Neuron (in vitro differentiated cells): ENCODE results near the gene CDH13.

Experiments
- H2AFZ ChIP-seq: one replicate; pipeline ENCODE4 v1.6.1; 2013; ENCODE audit warnings: low read depth, mild to moderate bottlenecking, inconsistent platforms, low read length, moderate library complexity
- H3K27me3 ChIP-seq: one replicate; pipeline ENCODE4 v1.6.1; 2013; ENCODE audit warnings: low read length; ENCODE audit not compliant: insufficient read depth
- H3K36me3 ChIP-seq: one replicate; pipeline ENCODE4 v1.6.1; 2013; ENCODE audit warnings: low read length; ENCODE audit not compliant: insufficient read depth
- H3K4me1 ChIP-seq: one replicate; pipeline ENCODE4 v1.6.1; 2013; ENCODE audit warnings: low read length; ENCODE audit not compliant: insufficient read depth
- H3K4me3 ChIP-seq: 2 replicates; pipeline ENCODE4 v1.5.1; 2013; ENCODE audit warnings: mild to moderate bottlenecking, low read length, moderate library complexity
- H3K9me3 ChIP-seq: one replicate; pipeline ENCODE4 v1.6.1; 2013; ENCODE audit warnings: low read length

CDH13 gene

DNA sequence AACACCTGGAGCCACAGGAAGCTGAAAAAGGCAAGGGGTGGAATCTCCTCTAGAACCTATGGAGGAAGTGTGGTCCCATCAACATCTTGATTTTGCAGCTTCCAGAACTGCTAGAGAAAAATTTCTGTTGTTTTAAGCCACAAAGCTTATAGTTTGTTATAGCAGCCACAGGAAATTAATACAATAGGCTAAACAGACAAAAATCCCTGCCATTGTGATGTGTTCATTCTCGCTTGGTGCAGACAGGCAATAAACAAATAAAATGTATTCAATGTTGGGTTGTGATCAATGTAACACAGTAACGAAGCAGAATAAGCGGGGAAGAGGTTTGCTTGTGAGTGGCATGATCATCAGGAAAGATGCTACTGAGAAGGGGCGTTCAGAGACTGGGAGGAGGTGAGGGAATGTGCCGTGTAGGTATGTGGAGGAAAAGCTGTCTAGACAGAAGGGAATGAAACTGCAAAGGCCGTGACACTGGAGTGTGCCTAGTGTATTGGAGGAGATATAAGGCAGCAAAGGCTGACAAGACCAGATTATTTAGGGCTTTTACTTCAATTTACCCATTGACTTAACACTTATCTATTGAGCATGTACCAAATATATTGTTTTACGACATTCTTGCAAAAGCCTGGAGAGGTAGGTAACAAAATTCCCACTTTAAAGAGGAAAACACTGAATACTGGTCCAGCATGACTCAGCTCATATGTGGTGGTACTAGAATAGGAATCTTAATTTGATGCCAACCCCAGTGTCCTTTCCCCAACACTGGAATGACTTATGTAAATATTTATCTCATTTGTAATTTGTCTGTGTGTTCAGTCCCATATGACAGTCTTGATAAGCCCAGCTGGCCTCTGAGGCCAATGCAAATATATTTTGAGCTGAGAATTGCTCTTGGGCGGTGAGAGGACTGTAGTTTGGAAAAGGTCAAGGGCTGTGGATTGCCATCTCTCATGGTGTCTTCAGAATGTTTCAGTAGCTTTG is 375.9 kb downstream of the CDH13 start:
- Histone ChIP-seq H3K9me3 (no peaks in the 10 kb centered on the region), H2AFZ (no peak overlapping the region), H3K4me3 (no peak overlapping the region), H3K4me1 (no peaks in the 10 kb centered on the region), H3K27me3 (no peaks in the 10 kb centered on the region), H3K36me3 (no peaks in the 10 kb centered on the region)

DNA sequence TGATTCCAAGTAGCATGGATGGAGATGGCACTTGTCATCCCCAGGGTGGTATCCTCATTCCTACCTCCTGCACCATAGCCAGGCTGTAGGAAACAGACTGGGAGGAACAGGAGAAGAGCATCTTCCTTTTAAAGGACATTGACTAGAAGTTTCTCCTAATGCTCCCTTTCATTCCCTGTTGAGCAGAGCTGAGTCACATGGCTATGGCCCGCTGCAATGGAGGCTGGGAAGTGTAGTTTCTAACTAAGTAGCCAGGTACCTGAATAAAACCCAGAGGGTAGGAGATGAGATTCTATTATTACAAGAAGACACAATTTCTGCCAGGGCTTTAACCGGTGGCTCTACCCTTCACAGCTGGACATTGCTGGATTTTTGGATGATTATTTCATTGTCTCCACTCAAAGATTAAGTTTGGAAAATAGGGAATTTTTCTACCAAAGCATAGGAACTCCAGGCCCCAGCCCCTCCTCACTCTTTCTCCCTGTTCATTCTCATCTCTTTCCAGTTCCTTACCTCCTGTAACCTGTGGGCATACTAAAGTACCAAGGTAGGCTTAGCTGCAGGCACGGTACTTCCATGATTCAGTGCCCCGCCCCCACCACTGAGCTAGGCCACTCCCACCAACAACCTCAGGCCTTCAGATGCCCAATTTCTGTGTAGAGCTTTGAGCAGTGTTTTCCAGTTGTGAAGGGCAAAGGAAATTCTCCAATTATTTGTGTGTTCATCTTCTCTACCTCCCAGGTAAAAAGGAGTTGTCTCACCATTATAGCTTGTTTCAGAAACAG is 378.3 kb downstream of the CDH13 start:
- Histone ChIP-seq H2AFZ (no peak overlapping the region), H3K4me1 (no peaks in the 10 kb centered on the region), H3K27me3 (no peaks in the 10 kb centered on the region), H3K36me3 (no peaks in the 10 kb centered on the region), H3K4me3 (no peak overlapping the region), H3K9me3 (no peaks in the 10 kb centered on the region)

DNA sequence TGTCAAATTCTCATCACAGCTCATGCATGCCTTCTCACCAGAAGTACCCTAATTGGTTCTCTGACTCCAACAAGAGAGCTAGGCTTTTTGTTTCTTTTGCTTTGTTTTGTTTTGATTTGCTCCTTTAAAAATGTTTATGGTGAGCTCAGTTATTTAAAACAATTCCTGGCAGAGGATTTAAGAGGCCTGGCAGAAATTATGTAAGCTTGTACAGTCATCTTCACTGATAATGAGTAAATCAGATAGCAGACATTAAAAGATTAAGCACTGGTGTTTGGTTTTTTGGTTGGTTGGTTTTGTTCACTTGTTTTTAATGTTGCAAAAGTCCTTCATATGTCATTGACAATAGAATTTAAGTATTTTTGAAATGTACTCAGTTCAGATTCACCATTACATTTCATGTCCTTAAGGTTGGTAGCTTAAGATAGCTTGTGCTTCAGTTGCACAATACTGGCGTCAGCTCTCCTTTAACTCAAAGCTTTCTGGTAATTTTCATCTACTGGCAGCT is 378.9 kb downstream of the CDH13 start:
- no peak overlapping the region for H2AFZ ChIP-seq
- no peaks in the 10 kb centered on the region for H3K36me3 ChIP-seq
- no peaks in the 10 kb centered on the region for H3K9me3 ChIP-seq
- no peak overlapping the region for H3K4me3 ChIP-seq
- H3K4me1 ChIP-seq: no peaks in the 10 kb centered on the region
- no peaks in the 10 kb centered on the region for H3K27me3 ChIP-seq

DNA sequence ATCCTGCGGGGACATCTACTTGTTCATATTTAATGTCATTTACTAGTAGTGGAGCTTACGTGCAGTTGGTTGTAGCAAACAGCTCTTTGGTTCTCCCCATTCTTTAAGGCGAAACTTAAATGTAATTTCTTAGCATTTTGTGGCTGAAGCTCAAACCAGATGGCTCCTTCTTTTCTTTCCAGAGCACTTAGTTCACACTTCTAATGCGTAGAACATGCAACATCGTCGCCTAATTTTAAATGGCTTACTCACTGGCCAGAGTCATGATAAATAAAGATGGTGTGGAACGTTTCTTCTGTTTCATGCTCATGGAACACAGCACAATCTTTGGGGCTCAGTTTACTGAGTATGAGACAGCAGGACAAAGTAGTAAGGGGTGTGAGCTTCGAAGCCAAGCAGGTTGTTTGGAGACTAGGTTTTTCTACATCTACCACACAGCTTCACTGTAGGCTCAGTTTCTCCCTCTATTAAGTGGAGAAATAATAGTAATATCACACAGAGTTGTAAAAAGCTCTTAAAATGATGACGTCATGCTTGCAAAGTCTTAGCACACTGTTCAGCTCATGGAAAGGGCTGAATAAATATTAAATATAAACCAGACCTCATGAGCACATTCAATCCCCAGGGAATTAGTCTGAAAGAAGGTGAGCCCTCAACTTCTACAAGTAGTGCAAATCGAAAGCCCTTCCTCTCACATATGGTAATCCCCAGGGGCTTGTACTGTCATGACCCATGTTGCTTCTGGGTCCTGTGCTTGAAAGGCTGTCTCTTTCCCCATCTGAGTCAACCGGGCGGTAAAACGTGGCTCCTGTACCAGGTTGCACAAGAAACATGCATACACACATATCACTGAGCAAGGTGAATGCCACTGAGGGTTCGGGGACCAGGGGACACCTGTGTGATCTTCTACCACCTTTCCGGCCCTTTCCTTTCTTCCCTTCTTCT is 384.3 kb downstream of the CDH13 start:
- H3K4me3 ChIP-seq: no peak overlapping the region
- H3K4me1 ChIP-seq: no peaks in the 10 kb centered on the region
- H3K9me3 ChIP-seq: no peaks in the 10 kb centered on the region
- no peaks in the 10 kb centered on the region for H3K27me3 ChIP-seq
- H3K36me3 ChIP-seq: no peaks in the 10 kb centered on the region
- H2AFZ ChIP-seq: no peak overlapping the region

DNA sequence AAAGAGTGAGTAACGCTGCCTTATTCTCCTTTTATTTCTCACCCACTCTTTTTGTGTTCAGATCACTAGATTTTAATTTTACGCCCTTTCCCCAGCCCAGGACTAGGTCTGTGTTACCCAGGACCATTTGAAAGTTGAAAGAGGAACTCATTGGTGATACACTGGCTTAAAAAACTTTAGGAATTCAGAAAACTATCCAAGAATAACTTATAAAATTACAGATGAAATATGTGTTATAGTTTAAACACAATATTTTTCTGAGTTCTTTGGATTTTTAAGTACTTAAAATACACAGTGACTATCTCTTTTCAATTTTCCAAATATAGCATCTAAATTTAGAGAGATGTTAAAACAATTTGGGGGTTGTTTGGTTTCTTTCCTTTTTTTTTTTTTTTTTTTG is 385.2 kb downstream of the CDH13 start:
- Histone ChIP-seq H3K4me1 (no peaks in the 10 kb centered on the region), H3K4me3 (no peak overlapping the region), H2AFZ (no peak overlapping the region), H3K36me3 (no peaks in the 10 kb centered on the region), H3K9me3 (no peaks in the 10 kb centered on the region), H3K27me3 (no peaks in the 10 kb centered on the region)

DNA sequence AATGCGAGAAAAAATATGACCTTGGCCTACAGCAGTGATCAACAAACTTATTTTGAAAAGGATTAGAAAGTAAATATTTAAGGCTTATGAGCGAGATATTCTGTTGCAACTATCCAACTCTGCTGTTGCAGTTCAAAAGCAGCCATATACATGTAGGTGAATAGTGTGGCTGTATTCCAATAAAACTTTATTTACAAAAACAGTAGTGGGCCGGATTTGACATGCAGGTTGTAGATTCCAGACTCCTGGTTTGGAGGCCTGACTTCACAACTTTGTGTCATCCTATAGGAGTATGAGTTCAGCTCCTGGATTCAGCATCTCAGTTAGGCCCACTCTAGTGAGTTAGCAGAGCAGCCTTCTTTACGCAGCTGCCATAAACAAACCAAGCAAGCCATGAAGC is 386.3 kb downstream of the CDH13 start:
- no peaks in the 10 kb centered on the region for H3K36me3 ChIP-seq
- no peaks in the 10 kb centered on the region for H3K27me3 ChIP-seq
- no peaks in the 10 kb centered on the region for H3K9me3 ChIP-seq
- H3K4me1 ChIP-seq: no peaks in the 10 kb centered on the region
- no peak overlapping the region for H3K4me3 ChIP-seq
- no peak overlapping the region for H2AFZ ChIP-seq

DNA sequence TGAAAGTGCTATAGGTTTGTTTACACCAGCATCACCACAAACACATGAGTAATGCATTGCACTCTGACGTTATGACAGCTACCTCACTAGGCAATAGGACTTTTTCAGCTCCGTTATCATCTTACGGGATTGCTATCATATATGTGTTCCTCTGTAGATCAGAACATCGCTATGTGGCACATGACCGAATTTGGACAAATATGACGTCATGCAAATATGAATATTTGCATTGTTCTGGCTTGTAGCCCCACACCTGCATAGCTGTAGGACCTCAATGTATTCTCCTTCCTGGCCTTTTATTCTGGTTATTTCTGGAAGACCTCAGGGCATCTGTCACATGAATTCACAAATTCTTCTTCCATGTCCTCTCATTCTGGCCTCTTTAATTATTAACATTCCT is 393.2 kb downstream of the CDH13 start:
- H3K9me3 ChIP-seq: no peaks in the 10 kb centered on the region
- H3K4me1 ChIP-seq: no peaks in the 10 kb centered on the region
- H2AFZ ChIP-seq: no peak overlapping the region
- H3K27me3 ChIP-seq: no peaks in the 10 kb centered on the region
- no peaks in the 10 kb centered on the region for H3K36me3 ChIP-seq
- H3K4me3 ChIP-seq: no peak overlapping the region

DNA sequence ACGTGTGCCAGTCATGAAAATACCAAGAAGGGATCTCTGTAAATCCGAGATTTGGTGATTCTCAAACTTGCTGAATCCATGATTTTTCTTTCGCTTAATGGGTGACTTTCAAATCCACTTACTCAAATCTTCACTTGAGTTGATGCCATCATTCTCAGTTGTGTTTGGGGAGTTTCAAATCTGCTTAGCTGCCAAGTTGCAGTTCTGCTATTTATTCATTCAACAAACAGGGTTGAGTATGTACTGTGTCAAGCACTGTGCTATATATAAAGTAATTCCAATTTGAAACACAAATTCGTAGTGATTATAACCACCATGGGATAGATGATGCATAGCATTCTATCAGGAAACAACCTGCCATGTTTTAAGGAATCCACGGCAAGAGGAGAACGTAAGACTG is 394.3 kb downstream of the CDH13 start:
- Histone ChIP-seq H3K27me3 (no peaks in the 10 kb centered on the region), H3K9me3 (no peaks in the 10 kb centered on the region), H3K36me3 (no peaks in the 10 kb centered on the region), H2AFZ (no peak overlapping the region), H3K4me1 (no peaks in the 10 kb centered on the region), H3K4me3 (no peak overlapping the region)

DNA sequence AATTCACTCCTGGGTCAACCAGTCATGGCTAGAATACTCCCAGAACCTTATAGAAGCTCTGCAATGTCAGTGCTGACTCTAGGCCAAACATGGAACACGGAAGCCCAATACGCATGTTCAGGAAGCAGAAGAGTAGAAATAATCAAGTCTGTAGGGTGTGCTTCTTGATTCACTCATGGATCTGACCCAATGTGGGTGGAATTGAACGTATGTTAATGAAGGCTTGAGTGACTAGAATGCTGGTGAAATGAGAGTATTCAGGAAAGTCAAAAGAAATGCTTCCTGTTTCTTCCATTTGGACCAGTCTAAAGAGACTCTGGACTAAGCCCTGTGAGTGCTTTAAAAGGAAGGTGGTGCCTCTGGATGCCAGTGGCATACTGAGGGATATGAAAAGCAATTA is 395.0 kb downstream of the CDH13 start:
- H2AFZ ChIP-seq: no peak overlapping the region
- H3K9me3 ChIP-seq: no peaks in the 10 kb centered on the region
- no peaks in the 10 kb centered on the region for H3K4me1 ChIP-seq
- H3K36me3 ChIP-seq: no peaks in the 10 kb centered on the region
- no peak overlapping the region for H3K4me3 ChIP-seq
- H3K27me3 ChIP-seq: no peaks in the 10 kb centered on the region

DNA sequence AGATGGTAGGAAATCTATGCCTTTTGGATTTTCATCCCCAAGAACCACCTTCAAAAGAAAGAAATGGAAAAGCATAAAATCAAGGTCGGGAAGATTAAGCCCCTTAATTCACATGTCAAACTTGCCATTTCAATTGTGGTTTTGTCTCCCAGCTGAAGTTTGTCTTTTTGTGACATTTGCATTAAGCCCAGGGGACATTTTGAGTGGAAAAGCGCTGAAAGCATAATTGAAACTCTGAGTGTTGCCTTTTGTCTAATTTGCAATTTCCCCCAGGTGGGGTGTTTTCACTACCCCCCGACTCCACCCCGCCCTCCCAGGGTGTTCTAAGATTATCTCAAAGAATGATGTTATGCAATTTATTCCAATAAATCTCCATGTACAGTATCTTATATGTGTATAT is 396.2 kb downstream of the CDH13 start:
- Histone ChIP-seq H2AFZ (no peak overlapping the region), H3K9me3 (no peaks in the 10 kb centered on the region), H3K27me3 (no peaks in the 10 kb centered on the region), H3K4me3 (no peak overlapping the region), H3K4me1 (no peaks in the 10 kb centered on the region), H3K36me3 (no peaks in the 10 kb centered on the region)

DNA sequence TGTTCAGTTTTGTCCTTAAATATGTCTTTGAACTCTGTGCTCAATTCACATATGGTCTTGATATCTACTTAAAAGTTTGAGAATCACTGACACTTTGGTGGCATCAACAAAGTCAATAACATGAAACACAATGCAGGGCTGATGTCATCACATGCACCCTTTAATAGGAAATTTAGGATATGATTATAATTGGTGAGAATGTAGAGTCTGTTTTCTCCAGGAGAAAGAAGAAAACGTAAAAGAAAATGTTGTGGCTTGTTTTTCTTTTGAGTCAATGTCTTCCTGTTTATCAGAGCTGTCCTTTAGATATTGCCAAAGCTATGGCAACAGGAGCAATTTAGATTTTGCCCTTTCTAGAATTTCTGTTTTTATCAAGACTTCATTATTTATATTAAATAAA is 396.9 kb downstream of the CDH13 start:
- H3K36me3 ChIP-seq: no peaks in the 10 kb centered on the region
- H3K4me1 ChIP-seq: no peaks in the 10 kb centered on the region
- H2AFZ ChIP-seq: no peak overlapping the region
- no peaks in the 10 kb centered on the region for H3K27me3 ChIP-seq
- H3K9me3 ChIP-seq: no peaks in the 10 kb centered on the region
- H3K4me3 ChIP-seq: no peak overlapping the region

DNA sequence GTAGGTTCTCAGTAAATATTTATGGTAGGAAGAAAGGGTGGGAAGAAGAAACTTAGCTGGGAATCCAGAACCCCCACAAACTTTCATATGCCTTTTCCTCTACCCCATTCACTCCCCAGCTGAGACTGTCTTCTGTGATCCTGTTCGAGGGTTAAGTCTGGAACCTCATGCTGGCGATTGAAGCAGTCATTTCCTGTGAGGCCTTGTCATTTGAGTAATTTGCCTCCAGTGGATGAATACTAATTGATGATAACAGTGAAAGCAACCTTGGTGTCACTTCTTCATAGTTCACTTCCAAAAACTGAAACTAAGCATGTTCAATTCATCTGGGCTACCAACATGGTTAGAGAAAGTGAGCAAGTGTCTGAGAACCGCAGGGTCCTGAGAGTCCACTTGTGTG is 401.2 kb downstream of the CDH13 start:
- Histone ChIP-seq H3K36me3 (no peaks in the 10 kb centered on the region), H2AFZ (no peak overlapping the region), H3K9me3 (no peaks in the 10 kb centered on the region), H3K4me3 (no peak overlapping the region), H3K27me3 (no peaks in the 10 kb centered on the region), H3K4me1 (no peaks in the 10 kb centered on the region)
